ENCODE results near the gene TEX264. TPM values are rescaled to one million over a fixed set of nuclear protein-coding genes. Genes with fewer than 3 reads are reported as not detected.

TEX264 gene
- polyA plus RNA-seq, 4 donors: 60.2 to 76.8 (median 66.8) TPM

DNA sequence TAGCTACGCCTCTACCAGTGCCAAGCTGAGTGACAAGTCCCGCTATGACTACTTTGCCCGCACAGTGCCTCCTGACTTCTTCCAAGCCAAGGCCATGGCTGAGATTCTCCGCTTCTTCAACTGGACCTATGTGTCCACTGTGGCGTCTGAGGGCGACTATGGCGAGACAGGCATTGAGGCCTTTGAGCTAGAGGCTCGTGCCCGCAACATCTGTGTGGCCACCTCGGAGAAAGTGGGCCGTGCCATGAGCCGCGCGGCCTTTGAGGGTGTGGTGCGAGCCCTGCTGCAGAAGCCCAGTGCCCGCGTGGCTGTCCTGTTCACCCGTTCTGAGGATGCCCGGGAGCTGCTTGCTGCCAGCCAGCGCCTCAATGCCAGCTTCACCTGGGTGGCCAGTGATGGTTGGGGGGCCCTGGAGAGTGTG, 41.5 kb downstream of the TEX264 start:
- DNase-seq (ENCODE audit: low read depth in 4 of 4, low spot score in 2 of 4): no peak

GRCh38 chr3:51712963-51713362, 41.9 kb downstream of the TEX264 start:
- no peak for DNase-seq (ENCODE audit: low read depth in 4 of 4, low spot score in 2 of 4)

DNA sequence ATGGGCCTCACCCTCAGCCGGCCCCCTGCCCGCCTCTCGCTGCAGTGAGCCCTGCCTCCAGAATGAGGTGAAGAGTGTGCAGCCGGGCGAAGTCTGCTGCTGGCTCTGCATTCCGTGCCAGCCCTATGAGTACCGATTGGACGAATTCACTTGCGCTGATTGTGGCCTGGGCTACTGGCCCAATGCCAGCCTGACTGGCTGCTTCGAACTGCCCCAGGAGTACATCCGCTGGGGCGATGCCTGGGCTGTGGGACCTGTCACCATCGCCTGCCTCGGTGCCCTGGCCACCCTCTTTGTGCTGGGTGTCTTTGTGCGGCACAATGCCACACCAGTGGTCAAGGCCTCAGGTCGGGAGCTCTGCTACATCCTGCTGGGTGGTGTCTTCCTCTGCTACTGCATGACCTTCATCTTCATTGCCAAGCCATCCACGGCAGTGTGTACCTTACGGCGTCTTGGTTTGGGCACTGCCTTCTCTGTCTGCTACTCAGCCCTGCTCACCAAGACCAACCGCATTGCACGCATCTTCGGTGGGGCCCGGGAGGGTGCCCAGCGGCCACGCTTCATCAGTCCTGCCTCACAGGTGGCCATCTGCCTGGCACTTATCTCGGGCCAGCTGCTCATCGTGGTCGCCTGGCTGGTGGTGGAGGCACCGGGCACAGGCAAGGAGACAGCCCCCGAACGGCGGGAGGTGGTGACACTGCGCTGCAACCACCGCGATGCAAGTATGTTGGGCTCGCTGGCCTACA, 44.4 kb downstream of the TEX264 start:
- DNase-seq (ENCODE audit: low read depth in 4 of 4, low spot score in 2 of 4): no peak

- DNase-seq (ENCODE audit: low read depth in 4 of 4, low spot score in 2 of 4): no peak
Observed at GRCh38 chr3:51715977-51716294, 44.9 kb downstream of the TEX264 start.

DNA sequence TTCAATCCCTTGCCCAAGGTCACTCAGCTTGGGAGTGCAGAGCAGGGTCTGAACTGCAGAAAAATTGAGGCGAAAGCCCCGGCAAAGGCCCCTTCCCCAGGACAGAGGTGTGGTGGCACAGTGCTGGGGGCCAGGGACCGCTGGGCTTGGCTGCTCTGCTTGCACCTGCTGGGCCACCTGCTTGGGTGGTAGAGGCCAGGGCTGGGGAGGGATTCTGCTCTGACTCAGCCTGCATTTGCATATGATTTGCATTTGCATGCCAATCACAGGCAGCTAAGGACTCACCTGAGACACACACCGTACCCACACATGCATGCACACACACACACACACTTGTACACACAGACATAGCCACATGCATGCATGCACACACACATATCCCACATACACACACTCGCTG, 45.8 kb downstream of the TEX264 start:
- no peak for DNase-seq (ENCODE audit: low read depth in 4 of 4, low spot score in 2 of 4)

DNA sequence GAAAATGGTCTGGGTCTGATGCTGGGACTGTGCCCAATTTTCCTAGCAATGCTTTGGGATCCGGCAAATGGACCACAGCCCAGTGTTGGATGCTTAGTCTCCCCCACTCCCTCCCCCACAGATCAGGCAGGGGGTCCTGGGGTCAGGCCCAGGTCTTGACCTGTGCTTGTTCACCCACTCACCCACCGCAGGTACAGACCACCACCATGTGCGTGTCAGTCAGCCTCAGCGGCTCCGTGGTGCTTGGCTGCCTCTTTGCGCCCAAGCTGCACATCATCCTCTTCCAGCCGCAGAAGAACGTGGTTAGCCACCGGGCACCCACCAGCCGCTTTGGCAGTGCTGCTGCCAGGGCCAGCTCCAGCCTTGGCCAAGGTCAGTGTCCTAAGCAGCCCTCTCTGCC, 46.4 kb downstream of the TEX264 start:
- DNase-seq (ENCODE audit: low read depth in 4 of 4, low spot score in 2 of 4): no peak

GRCh38 chr3:51717947-51718346, 46.9 kb downstream of the TEX264 start:
- DNase-seq (ENCODE audit: low read depth in 4 of 4, low spot score in 2 of 4): no peak

GRCh38 chr3:51718547-51719409, 47.7 kb downstream of the TEX264 start:
- DNase-seq (ENCODE audit: low read depth in 4 of 4, low spot score in 2 of 4): peak in 1 of 4 donors; percentile 21

- DNase-seq (ENCODE audit: low read depth in 4 of 4, low spot score in 2 of 4): no peak
Observed at GRCh38 chr3:51719410-51720025, 48.5 kb downstream of the TEX264 start.

GRCh38 chr3:51720292-51721061, 49.4 kb downstream of the TEX264 start:
- DNase-seq (ENCODE audit: low read depth in 4 of 4, low spot score in 2 of 4): no peak

- DNase-seq (ENCODE audit: low read depth in 4 of 4, low spot score in 2 of 4): no peak
Observed at GRCh38 chr3:51721062-51721745, 50.2 kb downstream of the TEX264 start.

- no peak for DNase-seq (ENCODE audit: low read depth in 4 of 4, low spot score in 2 of 4)
Observed at GRCh38 chr3:51722362-51722761, 51.3 kb downstream of the TEX264 start.

GRCh38 chr3:51727500-51727899, 56.4 kb downstream of the TEX264 start:
- DNase-seq (ENCODE audit: low read depth in 4 of 4, low spot score in 2 of 4): no peak

- DNase-seq (ENCODE audit: low read depth in 4 of 4, low spot score in 2 of 4): no peak
Observed at GRCh38 chr3:51729042-51729633, 58.1 kb downstream of the TEX264 start.

DNA sequence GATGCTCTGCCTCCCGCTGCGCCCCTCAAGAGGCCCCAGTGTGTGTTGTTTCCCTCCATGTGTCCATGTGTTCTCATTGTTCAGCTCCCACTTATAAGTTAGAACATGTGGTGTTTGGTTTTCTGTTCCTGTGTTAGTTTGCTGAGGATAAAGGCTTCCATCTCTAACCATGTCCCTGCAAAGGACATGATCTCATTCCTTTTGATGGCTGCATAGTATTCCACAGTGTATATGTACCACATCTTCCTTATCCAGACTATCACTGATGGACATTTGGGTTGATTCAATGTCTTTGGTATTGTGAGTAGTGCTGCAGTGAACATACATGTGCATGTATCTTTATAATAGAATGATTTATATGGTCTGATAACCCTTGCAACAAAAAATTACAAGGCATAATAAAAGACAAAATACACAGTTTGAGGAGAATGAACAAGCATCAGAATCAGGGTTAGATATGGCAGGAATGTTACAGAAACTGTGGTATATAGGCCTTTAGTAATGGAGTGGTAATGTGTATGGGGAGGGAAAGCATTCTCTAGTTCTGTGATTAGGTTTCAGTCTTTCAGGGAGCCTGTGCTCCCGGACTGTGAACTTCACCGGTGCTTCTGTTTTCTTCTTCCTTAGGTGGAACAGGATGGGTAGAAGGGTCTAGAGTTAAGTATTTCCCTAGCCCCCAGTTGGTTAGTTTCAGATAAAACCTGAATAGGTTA, 63.0 kb downstream of the TEX264 start:
- no peak for DNase-seq (ENCODE audit: low read depth in 4 of 4, low spot score in 2 of 4)

DNA sequence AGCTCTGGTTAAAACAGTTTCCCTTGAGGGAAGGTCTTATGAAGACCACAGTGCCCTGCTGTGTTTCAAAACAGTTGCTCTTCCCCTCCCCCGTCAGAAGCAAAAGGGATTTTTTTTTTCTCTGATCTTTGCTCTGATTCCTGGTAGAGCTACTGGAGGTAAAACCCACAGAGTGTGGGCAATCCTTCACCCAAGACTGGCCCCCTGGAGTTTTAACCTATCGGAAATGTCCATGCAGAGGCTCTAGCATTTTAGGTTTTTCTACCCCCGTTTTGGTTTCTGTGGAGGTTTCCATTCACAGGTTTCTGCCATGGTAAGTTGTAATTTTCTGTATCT, 63.5 kb downstream of the TEX264 start:
- no peak for DNase-seq (ENCODE audit: low read depth in 4 of 4, low spot score in 2 of 4)

GRCh38 chr3:51735039-51735438, 64.0 kb downstream of the TEX264 start:
- DNase-seq (ENCODE audit: low read depth in 4 of 4, low spot score in 2 of 4): no peak

GRCh38 chr3:51735950-51736349, 64.9 kb downstream of the TEX264 start:
- DNase-seq (ENCODE audit: low read depth in 4 of 4, low spot score in 2 of 4): no peak

DNA sequence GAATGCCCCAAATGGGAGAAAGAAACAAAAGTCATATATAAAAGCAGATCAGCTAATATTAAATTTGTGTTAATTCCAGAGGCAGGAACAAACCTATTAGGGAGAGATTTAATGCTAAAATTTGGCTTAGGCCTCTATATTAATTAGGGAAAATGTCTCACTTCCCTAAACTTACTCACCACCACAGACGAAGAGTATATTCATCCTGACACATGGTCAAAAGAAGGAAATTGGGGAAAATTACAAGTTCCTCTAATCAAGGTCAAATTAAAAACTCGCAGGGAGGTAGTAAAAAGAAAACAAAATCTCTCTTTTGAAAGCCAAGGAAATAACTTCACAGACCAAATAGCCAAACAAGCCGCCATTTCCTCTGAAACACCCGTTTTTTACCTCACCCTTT, 68.1 kb downstream of the TEX264 start:
- no peak for DNase-seq (ENCODE audit: low read depth in 4 of 4, low spot score in 2 of 4)
